ENCODE data around the gene IFNL4. TPM values are rescaled to one million over a fixed set of nuclear protein-coding genes. Genes with fewer than 3 reads are reported as not detected.

IFNL4 gene
- total and polyA plus RNA-seq, 2 of the 4 experiments (the other 2 are of a cell fraction), result not detected

- H3K4me1 ChIP-seq (ENCODE audit: control insufficient read depth, insufficient read depth, low read length), result no peaks in the 10 kb centered on the region
- H4K5ac ChIP-seq (ENCODE audit: low read depth, low read length), result no peak overlapping the region
- no CpG with 5 or more reads among the region's 1 CpG for whole genome bisulfite sequencing, 2 experiments (ENCODE audit: extremely low coverage in 2 of 2, insufficient read length in 1 of 2)
- BruUV-seq (replicated peaks), result no TSS peak
- in situ Hi-C loops (cut with MboI; ENCODE audit: low sequenced_read_pairs) (no loop called here), intact Hi-C loops (cut with micrococcal nuclease) (loop anchor here (10.0 kb wide), 1 partner anchor 67 kb away; no protein-coding TSS in a partner anchor), dilution Hi-C loops (cut with HindIII; ENCODE audit: low sequenced_read_pairs, unreplicated experiment) (no loop called here)
- no peak for TF ChIP-seq SMC3 (IDR thresholded peaks at IDR 0.05; ENCODE audit: low read depth, low read length)
- no peak for TF ChIP-seq RFX5 (IDR thresholded peaks at IDR 0.05; ENCODE audit: low read depth, low read length)
- H3K79me1 ChIP-seq (ENCODE audit: low read depth in 1 of 2, low read length in 2 of 2), result no peaks in the 10 kb centered on the region
- H4K20me1 ChIP-seq (ENCODE audit: insufficient read depth, low read length), result no peaks in the 10 kb centered on the region
- no peak overlapping the region for H2AFZ ChIP-seq (replicated peaks; ENCODE audit: low read length, poor library complexity)
- DNase-seq, result no peak
- no peak overlapping the region for H2BK120ac ChIP-seq (ENCODE audit: low read depth, low read length)
- no peak overlapping the region for H3K23ac ChIP-seq (ENCODE audit: low read depth, low read length)
- H3K9me3 ChIP-seq (ENCODE audit: control insufficient read depth, insufficient read depth, low read length), result no peaks in the 10 kb centered on the region; the same call in 1 of the 2 replicates
- peaks cover 8% of the 10 kb centered on the region for H3K27me3 ChIP-seq (ENCODE audit: control insufficient read depth, insufficient read depth, low read length)
- no peaks in the 10 kb centered on the region for H3K36me3 ChIP-seq (ENCODE audit: control insufficient read depth, insufficient read depth, low read length)
- H3K4me3 ChIP-seq (ENCODE audit: insufficient read depth, low read depth, low read length), result no peak overlapping the region
- H3K14ac ChIP-seq (replicated peaks; ENCODE audit: low read depth, low read length), result no peak overlapping the region
- H2BK5ac ChIP-seq (ENCODE audit: low read depth, low read length, poor library complexity, severe bottlenecking), result no peak overlapping the region
- ChIA-PET POLR2A (ENCODE audit: unreplicated experiment) (no interaction called here), CTCF (no interaction called here)
- H2AK9ac ChIP-seq (replicated peaks; ENCODE audit: low read depth, low read length, poor library complexity), result no peak overlapping the region
- H2BK15ac ChIP-seq (ENCODE audit: low read depth, low read length), result no peak overlapping the region
- no peak overlapping the region for H2BK20ac ChIP-seq (ENCODE audit: low read depth, low read length)
- no peak overlapping the region for H4K8ac ChIP-seq (ENCODE audit: low read depth in 2 of 2, low read length in 2 of 2)
- no peak for ATAC-seq (ENCODE audit: low read depth)
- no peak overlapping the region for H3K4me2 ChIP-seq (ENCODE audit: low read depth, low read length)
- no peak overlapping the region for H4K91ac ChIP-seq (ENCODE audit: insufficient read depth, low read depth, low read length)
- H3K56ac ChIP-seq (ENCODE audit: extremely low read depth, insufficient read depth, low read length), result no peak overlapping the region
- H3K9ac ChIP-seq (ENCODE audit: low read depth, low read length), result no peak overlapping the region
- no peak overlapping the region for H3K27ac ChIP-seq (ENCODE audit: insufficient read depth, low read length)
- H3K4ac ChIP-seq (ENCODE audit: low read depth, low read length), result no peak overlapping the region
- H3K18ac ChIP-seq (ENCODE audit: low read depth, low read length), result no peak overlapping the region
- H3K9me1 ChIP-seq (ENCODE audit: insufficient read depth, low read length), result no peaks in the 10 kb centered on the region
- no peak overlapping the region for H2AK5ac ChIP-seq (ENCODE audit: low read depth, low read length)
Measured at GRCh38 chr19:39282021-39282420, 33.4 kb upstream of the IFNL4 start.

Measured in IMR-90 (cell line).